Measurements from ENCODE around the gene KIF13A. TPM values are rescaled to one million over a fixed set of nuclear protein-coding genes. Genes with fewer than 3 reads are reported as not detected.
"Not testable (repeated sequence)": the region's sequence is repeated elsewhere in the genome, so short reads cannot be mapped to it uniquely, and the experiment has no call there.

KIF13A gene
- total RNA-seq, 3 donors from 2014 or later (not counting 1 experiment from before 2014, with no cell fraction given): 15.0 to 26.4 (median 19.5) TPM

DNA sequence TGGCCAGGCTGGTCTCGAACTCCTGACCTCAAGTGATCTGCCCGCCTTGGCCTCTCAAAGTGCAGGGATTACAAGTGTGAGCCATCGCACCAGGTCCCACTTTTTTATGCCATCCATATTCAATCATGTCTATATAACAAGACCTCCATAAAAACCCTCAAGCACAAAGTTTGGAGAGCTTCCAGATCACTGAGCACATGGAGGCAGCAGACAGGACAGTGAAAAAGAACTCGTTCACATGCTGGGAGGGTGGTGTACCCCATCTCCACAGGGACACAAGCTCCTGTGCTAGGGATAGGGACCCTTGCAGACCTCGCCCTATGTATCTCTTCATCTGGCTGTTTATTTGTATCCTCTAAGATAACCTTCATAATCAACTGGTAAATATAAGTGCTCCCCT lies 30.3 kb downstream of the KIF13A start:
- H3K4me1 Mint-ChIP-seq: peaks cover 30% of the 10 kb centered on the region in 2 donors
- no peaks in the 10 kb centered on the region for H3K9me3 Mint-ChIP-seq
- no peaks in the 10 kb centered on the region for H3K36me3 ChIP-seq (ENCODE audit: control insufficient read depth, insufficient read depth, low read length)
- TF ChIP-seq, protein P1, sequence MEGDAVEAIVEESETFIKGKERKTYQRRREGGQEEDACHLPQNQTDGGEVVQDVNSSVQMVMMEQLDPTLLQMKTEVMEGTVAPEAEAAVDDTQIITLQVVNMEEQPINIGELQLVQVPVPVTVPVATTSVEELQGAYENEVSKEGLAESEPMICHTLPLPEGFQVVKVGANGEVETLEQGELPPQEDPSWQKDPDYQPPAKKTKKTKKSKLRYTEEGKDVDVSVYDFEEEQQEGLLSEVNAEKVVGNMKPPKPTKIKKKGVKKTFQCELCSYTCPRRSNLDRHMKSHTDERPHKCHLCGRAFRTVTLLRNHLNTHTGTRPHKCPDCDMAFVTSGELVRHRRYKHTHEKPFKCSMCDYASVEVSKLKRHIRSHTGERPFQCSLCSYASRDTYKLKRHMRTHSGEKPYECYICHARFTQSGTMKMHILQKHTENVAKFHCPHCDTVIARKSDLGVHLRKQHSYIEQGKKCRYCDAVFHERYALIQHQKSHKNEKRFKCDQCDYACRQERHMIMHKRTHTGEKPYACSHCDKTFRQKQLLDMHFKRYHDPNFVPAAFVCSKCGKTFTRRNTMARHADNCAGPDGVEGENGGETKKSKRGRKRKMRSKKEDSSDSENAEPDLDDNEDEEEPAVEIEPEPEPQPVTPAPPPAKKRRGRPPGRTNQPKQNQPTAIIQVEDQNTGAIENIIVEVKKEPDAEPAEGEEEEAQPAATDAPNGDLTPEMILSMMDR (IDR thresholded peaks at IDR 0.05): no peak
- peak overlapping the region; percentile 42 for H3K27ac ChIP-seq (ENCODE audit: low read length)
- no peak for DNase-seq
- no peaks in the 10 kb centered on the region for H3K27me3 ChIP-seq (ENCODE audit: control insufficient read depth, insufficient read depth, low read length)
- H3K4me1 ChIP-seq (ENCODE audit: control insufficient read depth, insufficient read depth, low read length): peaks cover 5% of the 10 kb centered on the region
- 90% methylated on average over 5 of the region's 5 CpGs for WGBS (ENCODE audit: insufficient coverage)
- H3K9me3 ChIP-seq (ENCODE audit: control insufficient read depth, insufficient read depth, low read length): no peaks in the 10 kb centered on the region
- no peaks in the 10 kb centered on the region for H3K36me3 Mint-ChIP-seq
- H3K27me3 Mint-ChIP-seq (ENCODE audit: low read depth in 2 of 2): no peaks in the 10 kb centered on the region
- ATAC-seq: no peak
- H3K4me3 Mint-ChIP-seq: peak overlapping the region; percentile 28
- no peak overlapping the region for H3K4me3 ChIP-seq (ENCODE audit: low read length)
- intact Hi-C loops (cut with micrococcal nuclease): loop anchor here (1.0 to 2.0 kb wide), 2 partner anchors 25 to 32 kb away; no protein-coding TSS in a partner anchor
- peak overlapping the region; percentile 90 to 95 for H3K27ac Mint-ChIP-seq

DNA sequence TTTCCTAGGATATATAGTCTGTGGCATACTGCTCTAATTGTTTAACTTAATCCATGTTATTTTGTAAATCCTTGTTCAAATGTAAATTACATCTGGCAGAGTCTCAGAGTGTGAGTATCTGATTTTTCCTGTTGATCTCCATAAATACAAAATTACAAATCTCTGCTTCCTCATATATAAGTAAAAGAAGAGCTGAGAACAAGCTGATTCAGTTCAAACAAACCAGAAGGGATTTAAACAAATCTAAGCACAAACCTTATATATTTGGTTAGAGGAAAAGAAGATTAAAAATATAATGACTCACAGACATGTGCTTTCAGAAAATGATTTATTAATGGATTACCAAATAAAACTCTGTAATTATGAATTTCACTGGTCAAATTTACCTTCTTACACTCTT lies 37.3 kb downstream of the KIF13A start:
- no peak for DNase-seq
- TF ChIP-seq, protein P1 (IDR thresholded peaks at IDR 0.05): no peak
- no peak for ATAC-seq
- Mint-ChIP-seq H3K27me3 (ENCODE audit: low read depth in 2 of 2) (no peaks in the 10 kb centered on the region), H3K9me3 (no peaks in the 10 kb centered on the region), H3K27ac (no peak overlapping the region), H3K4me1 (peaks cover 0 to 4% of the 10 kb centered on the region in 2 donors), H3K36me3 (no peaks in the 10 kb centered on the region), H3K4me3 (no peak overlapping the region)
- H3K27me3 ChIP-seq (ENCODE audit: control insufficient read depth, insufficient read depth, low read length): no peaks in the 10 kb centered on the region
- H3K4me3 ChIP-seq (ENCODE audit: low read length): no peak overlapping the region
- no peak overlapping the region for H3K27ac ChIP-seq (ENCODE audit: low read length)
- no peaks in the 10 kb centered on the region for H3K36me3 ChIP-seq (ENCODE audit: control insufficient read depth, insufficient read depth, low read length)
- intact Hi-C loops (cut with micrococcal nuclease): no loop called here
- no peaks in the 10 kb centered on the region for H3K9me3 ChIP-seq (ENCODE audit: control insufficient read depth, insufficient read depth, low read length)
- H3K4me1 ChIP-seq (ENCODE audit: control insufficient read depth, insufficient read depth, low read length): no peaks in the 10 kb centered on the region

DNA sequence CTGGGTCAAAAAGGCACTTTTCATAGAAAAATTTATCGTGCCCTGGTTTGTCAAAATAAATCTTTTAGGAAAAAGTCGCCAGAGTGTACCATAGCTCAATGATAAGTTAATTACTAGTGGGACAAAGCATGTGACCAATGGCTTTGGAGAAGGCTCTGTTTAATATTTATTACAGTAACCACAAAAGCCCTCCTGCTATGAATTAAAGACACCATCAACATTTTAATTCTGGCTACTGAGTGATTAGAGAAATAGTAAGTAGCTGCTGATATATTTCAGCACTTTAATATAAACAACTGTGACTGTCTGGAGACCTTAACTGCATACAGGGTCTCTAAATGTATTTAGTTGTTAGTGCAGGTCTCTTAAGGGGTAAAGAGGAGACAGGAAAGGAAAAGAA lies 38.3 kb downstream of the KIF13A start:
- TF ChIP-seq, protein P1 (IDR thresholded peaks at IDR 0.05): no peak
- intact Hi-C loops (cut with micrococcal nuclease): no loop called here
- H3K27ac Mint-ChIP-seq: no peak overlapping the region
- no peaks in the 10 kb centered on the region for H3K36me3 Mint-ChIP-seq
- no peaks in the 10 kb centered on the region for H3K27me3 Mint-ChIP-seq (ENCODE audit: low read depth in 2 of 2)
- Histone ChIP-seq H3K36me3 (ENCODE audit: control insufficient read depth, insufficient read depth, low read length) (no peaks in the 10 kb centered on the region), H3K9me3 (ENCODE audit: control insufficient read depth, insufficient read depth, low read length) (no peaks in the 10 kb centered on the region), H3K4me3 (ENCODE audit: low read length) (no peak overlapping the region), H3K4me1 (ENCODE audit: control insufficient read depth, insufficient read depth, low read length) (no peaks in the 10 kb centered on the region), H3K27ac (ENCODE audit: low read length) (no peak overlapping the region), H3K27me3 (ENCODE audit: control insufficient read depth, insufficient read depth, low read length) (no peaks in the 10 kb centered on the region)
- H3K9me3 Mint-ChIP-seq: no peaks in the 10 kb centered on the region
- ATAC-seq: no peak
- 78% methylated on average over 2 of the region's 2 CpGs for WGBS (ENCODE audit: insufficient coverage)
- DNase-seq: no peak
- H3K4me1 Mint-ChIP-seq: peaks cover 2 to 8% of the 10 kb centered on the region in 2 donors
- no peak overlapping the region for H3K4me3 Mint-ChIP-seq

DNA sequence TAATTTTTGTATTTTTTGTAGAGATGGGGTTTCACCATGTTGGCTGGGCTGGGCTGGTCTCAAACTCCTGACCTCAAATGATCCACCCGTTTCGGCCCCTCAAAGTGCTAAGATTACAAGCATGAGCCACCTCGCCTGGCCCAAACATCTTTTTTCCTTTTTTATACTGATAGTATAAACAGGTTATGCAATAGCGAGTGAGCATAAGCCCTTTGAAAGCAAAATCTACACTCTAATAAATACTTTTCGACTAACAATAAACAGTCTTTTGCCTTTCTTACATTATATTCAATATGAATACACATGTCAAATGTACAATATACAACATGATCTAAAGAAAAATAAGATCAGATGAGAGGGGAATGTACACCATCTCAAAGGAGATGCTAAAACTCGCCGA lies 38.7 kb downstream of the KIF13A start:
- no peaks in the 10 kb centered on the region for H3K36me3 Mint-ChIP-seq
- H3K4me3 ChIP-seq (ENCODE audit: low read length): no peak overlapping the region
- H3K9me3 ChIP-seq (ENCODE audit: control insufficient read depth, insufficient read depth, low read length): no peaks in the 10 kb centered on the region
- WGBS (ENCODE audit: insufficient coverage): 73% methylated on average over 5 of the region's 7 CpGs
- TF ChIP-seq, protein P1 (IDR thresholded peaks at IDR 0.05): no peak
- H3K4me1 Mint-ChIP-seq: peaks cover 5 to 12% of the 10 kb centered on the region in 2 donors
- H3K9me3 Mint-ChIP-seq: no peaks in the 10 kb centered on the region
- H3K27me3 ChIP-seq (ENCODE audit: control insufficient read depth, insufficient read depth, low read length): no peaks in the 10 kb centered on the region
- intact Hi-C loops (cut with micrococcal nuclease): no loop called here
- H3K27ac ChIP-seq (ENCODE audit: low read length): no peak overlapping the region
- H3K27ac Mint-ChIP-seq: no peak overlapping the region
- H3K36me3 ChIP-seq (ENCODE audit: control insufficient read depth, insufficient read depth, low read length): no peaks in the 10 kb centered on the region
- no peaks in the 10 kb centered on the region for H3K27me3 Mint-ChIP-seq (ENCODE audit: low read depth in 2 of 2)
- ATAC-seq (no peak), DNase-seq (no peak)
- H3K4me3 Mint-ChIP-seq: no peak overlapping the region
- H3K4me1 ChIP-seq (ENCODE audit: control insufficient read depth, insufficient read depth, low read length): no peaks in the 10 kb centered on the region

DNA sequence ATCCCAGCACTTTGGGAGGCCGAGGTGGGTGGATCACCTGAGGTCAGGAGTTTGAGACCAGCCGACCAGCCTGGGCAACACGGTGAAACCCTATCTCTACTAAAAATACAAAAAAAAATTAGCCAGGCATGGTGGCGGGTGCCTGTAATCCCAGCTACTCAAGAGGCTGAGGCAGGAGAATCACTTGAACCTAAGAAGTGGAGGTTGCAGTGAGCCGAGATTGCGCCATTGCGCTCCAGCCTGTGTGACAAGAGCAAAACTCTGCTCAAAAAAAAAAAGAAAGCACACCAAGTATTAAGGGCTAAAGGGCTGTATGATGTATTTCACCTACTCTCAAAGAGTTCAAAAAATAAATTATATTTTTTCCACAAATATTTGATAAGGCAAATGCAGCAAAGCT lies 39.9 kb downstream of the KIF13A start:
- H3K9me3 Mint-ChIP-seq; H3K36me3 ChIP-seq (ENCODE audit: control insufficient read depth, insufficient read depth, low read length); H3K27me3 Mint-ChIP-seq (ENCODE audit: low read depth in 2 of 2); H3K4me3 ChIP-seq (ENCODE audit: low read length); H3K4me1 ChIP-seq (ENCODE audit: control insufficient read depth, insufficient read depth, low read length); H3K4me3 Mint-ChIP-seq; H3K27ac Mint-ChIP-seq; H3K36me3 Mint-ChIP-seq; intact Hi-C loops (cut with micrococcal nuclease); DNase-seq; ATAC-seq; H3K27ac ChIP-seq (ENCODE audit: low read length); H3K9me3 ChIP-seq (ENCODE audit: control insufficient read depth, insufficient read depth, low read length); H3K27me3 ChIP-seq (ENCODE audit: control insufficient read depth, insufficient read depth, low read length): not testable (repeated sequence)
- 95% methylated on average over 6 of the region's 7 CpGs for WGBS (ENCODE audit: insufficient coverage)
- H3K4me1 Mint-ChIP-seq: peaks cover 5 to 12% of the 10 kb centered on the region in 2 donors

All from natural killer cell (primary cell).